Glomerular endothelial cell (primary cell): ENCODE measurements around the gene PAX2. TPM values are rescaled to one million over a fixed set of nuclear protein-coding genes. Genes with fewer than 3 reads are reported as not detected.

Source experiments
- DNase-seq: peaks from one replicate; pipeline ENCODE4 v3.0.0-alpha.2; 2011; ENCODE audit warnings: low read depth, low spot score; ENCODE audit errors: extremely low read depth
- total RNA-seq: library from RNA; depleted of rRNA; stranded (reverse); fragments of >200 nt; gene quantifications from 2 replicates; pipeline ENCODE4 v1.2.3, GENCODE V29; 2015

The PAX2 gene
- total RNA-seq, 1 donor from 2014 or later = 3.9 TPM

DNA sequence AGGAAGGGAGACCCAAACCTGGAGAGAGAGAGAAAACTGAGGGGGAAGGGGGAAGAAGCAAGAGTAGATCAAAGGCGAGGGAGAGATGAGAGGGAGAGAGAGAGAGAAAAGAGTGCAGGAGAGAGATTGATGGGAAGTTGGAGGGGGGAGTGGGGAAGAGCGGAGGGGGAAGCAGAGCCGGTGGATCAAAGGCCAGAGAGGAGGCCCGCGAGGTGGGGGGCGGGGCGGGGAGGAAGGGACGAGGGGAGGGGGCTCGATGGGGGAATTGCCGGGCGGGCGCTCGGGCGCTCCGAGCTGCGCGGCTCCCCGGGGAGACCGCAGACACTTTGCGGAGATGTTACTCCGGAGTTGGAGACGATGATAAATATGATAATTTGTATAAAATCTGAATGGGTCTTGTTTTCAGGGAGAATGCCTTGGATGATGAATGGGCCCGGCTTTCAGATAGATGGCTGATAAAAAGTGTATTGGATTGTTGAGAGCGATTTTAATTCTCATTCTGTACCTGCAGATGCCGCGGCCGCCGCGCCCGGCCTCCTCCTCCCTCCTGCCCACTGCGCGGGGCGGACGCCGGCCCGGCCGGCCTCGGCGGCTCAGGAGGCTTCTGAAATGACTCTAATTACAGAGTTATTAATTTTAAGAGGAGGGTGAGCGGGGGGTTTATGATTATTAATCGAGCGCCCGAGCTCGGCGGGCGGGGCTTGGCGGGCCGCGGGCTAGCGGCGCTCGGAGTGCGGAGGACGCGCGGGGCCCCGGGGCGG is 21.4 kb upstream of the PAX2 start:
- DNase-seq = no peak

DNA sequence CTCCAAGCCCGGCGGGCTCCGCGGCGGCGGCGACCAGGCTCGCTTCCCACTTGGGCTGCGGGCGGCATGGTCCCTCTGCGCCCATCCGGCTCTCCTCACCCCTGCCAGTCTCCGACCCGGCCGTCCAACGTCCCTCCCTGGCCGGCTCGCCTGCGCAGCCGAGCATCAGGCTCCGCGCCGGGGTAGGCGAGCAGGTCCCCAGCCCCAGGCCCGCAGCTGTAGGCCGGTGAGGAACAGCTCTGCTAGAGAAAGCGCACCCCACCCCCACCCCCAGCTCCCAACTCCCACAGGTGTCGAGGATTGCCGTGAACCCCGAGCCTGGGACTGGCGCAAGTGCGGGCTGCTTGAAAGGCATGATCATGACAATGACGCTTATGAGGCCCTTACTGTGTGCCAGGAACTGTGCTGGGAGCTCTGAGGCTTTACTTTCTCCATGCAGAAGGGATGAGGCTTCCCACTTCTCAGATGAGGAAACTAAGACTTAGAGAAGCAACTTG is 20.8 kb upstream of the PAX2 start:
- DNase-seq = no peak

DNA sequence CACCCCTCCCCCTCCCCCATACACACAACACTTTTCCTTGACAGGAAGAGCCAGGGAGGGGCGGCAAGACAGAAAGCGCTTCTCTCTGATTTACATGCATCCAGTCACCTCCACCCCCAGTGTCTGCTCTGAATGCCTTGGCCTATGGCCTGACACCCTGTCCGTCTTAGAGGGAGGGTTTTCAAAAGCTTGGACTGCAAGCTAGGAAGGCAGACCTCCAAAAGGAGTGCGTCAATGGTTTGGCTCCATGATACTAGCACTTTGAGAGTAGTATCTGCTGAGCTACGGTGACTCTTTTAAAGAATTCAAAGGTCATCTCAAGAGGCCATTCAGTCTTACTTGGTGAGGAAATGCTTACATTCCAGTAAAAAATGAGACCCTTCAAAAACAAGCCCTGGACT is 20.3 kb upstream of the PAX2 start:
- DNase-seq = no peak

DNA sequence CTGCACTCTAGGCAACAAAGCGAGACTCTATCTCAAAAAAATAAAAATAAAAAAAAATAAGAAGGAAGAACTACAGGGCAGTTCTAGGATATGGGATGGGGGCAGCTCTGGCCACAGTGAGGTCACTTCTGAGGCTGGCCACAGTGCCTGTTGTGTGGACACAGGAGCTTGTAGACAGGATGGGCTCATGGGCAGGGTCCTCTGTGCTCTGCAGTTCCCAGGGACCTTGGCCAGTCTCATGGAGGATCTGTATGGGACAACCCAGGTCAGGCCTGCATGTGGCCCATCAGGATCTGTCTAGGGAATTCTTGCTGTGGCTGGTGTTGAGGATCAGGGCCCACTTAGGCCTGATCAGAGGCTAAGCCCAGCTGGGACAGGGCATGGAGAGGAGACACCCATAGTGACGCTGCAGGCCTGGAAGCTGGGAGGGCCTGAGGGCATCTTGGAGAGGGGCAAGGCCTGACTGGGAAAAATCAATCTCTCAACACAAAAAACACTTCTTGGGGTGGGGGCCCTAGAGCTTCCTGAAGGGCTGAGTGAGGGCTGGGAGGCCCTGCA is 19.4 kb upstream of the PAX2 start:
- DNase-seq = no peak

DNA sequence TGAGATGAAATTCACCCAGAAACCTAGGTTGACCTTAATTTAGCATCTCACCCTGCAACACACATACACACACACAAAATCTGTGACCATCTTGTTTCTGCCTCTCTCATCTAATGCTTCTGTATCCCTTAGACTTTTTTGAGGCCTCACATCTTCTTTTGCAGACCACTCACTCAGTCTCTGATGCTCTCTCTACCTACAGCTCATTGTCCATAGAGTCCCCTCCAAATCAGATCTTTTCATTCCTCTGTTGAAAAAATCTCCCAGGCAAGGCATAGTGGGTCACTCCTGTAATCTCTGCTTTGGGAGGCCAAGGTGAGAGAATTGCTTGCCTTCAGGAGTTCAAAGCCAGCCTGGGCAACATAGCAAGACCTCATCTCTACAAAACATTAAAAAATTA is 17.6 kb upstream of the PAX2 start:
- no peak for DNase-seq

DNA sequence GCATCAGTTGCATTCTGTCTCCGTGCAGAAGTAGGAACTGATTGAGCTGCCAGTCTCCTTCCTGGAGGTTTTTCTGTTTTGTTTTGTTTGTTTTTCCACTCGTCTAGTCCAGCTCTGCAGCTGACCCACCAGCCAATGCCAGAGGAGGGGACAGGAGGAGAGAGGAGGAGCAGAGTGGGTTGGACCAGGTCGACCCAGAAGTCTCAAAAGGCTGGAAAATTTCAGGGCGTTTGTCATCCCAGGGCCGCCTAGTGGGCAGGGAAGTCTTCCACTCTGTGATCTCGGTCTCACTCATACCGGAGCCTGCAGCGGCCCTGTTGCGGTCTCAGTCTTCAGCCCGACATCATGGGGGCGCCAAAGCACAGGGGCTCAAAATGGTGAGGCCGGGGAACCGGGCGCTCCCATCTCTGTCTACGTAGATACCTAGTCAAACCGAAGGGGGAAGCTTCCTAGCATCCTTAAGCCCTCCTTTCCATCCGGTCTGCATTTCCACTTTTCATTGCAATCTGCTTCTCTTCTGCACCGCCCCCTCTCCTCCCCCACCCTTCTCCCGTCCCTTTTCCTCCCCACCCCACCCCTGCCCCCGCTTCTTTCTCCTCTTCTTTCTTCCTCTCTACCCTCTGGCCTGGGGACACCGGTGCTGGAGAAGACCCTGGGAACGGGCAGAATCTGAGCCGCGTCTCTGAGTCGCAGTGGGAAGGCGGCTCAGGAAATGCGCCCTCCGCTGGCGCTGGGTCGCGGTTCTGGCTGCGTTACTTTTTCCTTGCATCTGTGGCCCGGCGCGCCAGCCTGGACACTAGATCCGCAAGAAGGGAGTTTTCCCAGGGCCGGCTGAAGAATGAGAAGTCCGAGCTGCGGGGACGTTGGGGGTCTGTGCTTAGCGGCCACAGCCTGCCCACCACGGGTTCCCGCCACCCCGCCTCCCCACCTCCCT is 16.2 kb upstream of the PAX2 start:
- no peak for DNase-seq

DNA sequence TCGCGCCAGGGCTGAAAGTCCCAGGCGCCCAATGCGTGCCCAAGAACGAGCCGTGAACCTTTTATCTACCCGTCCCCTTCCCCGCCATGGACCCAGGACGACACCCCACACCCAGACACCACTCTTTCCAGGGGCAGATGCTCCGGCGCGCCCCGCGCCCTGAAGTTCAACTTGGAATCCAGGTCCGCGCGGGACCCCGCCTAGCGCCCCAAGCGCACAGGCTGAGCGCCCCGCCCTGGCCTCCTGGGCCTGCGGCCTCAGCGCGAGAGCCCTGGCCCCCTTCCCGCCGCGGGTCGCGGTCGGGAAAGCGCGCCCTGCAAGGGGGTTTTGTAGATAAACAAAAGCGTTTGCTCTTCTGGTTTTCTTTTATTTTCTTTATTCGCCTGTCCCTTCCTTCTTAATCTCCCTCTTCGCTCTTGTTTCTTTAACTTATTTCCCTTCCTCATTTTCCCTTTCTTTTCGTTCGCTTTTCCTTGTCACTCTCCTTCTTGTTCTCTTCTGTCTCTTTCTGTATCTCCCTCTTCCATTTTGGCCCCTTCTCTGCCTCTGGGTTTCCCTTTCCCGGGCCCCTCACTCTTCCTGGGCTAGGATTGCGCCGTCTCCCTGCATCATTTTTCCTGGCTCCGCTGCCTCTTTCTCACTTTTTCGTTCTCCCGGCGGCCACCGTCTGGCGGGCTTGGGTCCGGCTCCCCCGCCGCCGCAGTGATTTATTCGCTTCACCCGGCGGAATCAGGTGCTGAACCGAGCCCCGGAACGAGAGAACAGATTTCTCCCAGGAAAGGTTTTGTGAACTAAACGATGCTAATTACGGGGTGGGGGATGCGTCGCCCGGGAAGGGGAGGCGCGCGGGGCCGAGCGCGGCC is 15.3 kb upstream of the PAX2 start:
- DNase-seq = no peak

DNA sequence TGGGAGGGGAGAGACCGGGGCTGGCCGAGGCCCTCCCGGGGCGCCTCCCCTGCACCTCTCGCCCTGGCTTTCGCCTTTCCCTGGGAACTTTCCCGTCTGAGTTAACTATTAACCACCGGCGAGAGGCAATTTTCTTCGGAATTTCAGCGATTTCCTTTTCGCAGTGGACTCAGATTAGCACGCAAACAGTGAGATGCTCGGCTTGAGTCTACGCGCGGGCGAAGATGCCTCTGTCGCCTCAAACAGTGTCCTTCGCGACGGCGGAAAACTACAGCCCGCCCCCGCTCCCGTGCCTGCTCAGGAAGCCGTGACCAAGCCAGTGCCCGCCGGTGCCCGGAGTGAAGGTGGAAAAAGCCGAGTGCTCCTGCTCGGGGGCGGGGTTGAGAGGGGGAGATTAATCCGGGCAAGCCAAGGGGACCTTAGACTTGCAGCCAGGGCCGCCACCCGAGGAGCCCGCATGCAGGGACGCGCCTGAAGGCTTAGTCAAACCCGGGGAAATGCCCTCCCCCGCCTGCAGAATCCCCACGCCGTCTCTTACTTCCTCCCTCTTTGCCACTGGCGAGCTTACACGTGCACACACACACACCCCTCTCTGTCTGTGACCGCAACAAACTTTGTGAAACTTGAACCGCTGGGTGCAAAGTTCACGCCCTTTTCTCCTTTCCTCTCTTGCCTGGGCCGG is 14.5 kb upstream of the PAX2 start:
- DNase-seq = no peak

DNA sequence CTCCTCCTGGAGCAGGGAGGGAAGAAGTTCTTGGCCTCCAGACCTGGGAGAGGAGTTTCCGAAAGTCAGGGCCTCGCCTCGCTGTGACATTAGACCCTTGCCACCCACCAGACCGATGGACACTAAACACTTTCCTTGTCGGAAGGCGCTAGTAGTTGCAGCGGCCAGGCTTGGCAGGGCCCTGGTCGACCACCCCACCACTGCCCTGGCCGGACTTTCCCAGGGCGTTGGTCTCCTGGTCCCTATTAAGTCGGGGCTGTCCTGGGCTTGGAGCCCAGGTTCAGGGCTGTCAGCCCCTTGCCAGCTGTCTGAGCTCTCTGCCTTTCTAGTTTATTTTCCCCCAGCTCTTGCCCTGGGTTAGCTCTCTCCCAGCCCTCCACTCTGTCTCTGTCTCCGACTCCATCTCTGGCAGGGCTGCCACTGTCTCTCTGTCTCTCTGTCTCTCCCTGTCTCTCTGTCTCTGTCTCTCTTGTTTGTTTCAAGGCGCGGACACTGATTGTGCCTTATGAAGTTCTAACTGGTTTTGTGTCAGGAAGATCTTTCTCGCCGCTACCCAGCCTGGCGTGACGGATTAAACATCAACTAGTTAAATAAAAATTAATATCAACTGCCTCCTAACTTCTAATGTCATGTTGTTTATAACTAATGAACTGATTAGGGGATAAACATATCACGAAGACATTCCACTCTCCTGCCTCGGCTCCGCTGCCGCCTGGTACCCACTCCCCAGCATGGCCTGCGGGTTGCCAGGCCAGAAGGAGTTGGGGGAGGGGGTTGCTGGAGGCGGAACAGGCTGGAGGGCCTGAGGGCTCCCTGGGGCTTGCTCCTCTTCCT is 13.8 kb upstream of the PAX2 start:
- no peak for DNase-seq

DNA sequence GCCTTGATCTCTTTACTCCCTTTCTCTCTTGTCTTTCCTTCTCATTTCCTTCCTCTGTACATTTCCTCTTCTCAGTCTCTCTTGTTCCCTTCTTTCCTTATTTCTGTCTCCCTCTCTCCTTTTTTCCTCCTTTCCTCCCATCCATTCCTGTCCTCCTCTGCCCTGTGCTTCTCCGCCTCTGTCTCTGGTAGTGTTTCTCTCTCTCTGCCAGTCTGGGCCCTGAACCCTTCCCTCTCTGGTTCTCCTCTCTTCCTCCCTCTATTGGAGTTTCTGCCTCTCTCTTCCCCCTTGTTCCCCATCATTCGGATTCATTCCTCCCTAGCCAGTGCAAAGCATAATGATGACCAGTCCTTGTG is 13.2 kb upstream of the PAX2 start:
- no peak for DNase-seq

DNA sequence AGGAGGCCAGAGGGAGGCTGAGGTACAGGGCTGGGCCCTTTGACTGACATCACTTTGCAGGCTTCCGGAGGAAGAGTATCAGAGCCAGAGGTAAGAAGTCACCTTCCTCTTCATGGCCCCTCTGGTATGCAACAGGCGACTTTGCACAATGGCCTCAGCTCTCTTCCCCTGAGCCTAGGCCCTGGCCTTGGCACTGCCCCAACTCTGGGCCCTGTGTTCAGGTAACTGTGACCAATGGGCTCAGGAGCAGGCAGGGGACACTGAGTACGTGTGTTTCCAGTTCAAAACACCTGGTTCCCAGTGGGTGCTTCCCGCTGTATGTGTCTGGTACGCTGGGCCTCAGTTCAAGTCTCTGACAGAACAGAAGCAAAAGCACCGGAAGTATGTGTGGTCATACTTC is 12.1 kb upstream of the PAX2 start:
- DNase-seq = no peak

DNA sequence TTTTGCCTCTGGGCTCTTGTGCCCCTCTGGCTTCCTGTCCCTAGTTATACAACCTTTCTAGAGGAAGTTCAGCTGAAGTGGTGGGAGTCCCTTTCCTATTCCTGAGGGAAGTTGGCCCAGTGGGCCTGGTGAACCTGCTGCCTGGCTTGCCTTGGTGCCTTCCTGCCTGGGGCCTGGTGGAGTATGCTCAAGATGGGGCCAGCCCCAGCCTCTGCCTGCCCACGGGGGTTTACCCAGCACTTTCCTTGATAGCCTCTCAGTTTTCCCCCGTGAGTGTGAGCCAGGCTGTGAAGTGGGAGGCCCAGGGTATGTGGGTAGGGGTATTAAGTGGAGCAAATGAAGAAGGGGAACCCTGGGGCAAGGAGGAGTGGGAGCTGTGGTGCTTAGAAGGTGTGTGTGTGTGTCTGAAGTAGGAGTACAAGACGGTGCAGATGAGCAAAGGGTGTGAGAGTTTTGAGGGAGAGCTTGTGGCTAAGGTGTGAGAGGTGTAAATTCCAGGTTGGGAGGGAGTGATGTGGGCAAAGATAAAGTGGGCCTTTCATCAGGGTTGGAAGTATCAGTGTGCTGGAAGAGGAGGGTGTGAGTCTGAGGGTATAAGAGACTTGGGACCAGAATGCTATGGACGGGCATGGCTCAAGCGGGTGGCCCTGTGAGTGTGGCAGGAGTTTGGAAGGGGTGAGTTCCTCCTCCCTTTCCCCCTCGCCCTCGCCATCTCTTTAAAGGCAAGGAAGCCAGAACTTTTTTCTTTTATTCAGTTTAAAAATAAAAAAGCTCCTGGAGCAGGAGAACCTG is 10.9 kb upstream of the PAX2 start:
- DNase-seq = no peak

DNA sequence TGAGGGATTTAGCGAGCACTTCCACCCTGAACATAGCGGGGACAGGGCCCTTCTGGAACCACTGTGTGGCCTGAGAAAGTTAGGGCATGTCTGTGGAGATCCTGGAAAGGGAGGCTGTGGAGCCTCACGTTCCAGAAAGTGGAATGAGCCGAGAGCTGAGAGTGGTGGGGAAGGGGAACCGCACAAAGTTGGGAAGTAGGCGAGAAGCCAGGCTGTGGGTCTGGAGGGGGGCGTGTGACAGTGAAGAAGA is 10.4 kb upstream of the PAX2 start:
- no peak for DNase-seq

DNA sequence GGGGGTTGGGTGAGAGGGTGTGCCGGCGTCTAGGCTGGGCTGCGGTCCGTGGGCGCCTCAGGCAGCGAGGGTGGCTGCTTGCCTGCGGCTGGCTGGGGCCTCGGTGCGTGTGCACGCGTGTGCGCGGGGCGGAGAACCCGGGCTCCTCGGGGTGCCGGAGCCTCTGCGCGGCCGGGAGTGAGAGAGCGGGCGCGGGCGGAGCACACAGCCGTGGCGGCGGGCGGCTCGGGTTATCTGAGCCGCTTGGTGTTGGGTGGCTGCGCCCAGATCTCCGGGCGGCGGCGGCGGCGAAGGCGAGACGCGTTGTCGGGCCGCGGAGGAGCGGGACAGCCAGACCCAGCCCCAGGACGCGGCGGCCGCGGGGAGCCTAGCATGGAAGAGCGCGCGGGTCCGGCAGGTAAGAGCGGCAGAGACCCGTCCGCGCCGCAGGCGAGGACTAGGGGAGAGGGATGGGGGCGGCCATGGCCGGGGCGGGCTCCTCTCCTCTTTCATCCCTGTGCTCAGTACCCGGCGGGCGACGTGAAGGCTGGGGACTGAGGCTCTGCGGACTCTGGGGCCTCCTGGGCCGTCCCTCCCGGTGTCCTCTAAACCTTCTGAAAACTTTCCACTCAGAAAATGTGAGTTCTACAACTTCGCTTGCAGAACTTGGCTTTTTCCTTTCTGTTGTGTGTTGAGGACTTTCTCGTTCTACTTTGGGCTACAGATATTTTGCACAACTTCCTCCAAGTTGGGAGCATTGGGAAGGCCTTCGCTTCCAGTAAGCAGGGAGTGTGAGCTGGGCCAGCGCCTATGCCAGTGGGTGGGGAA is 9.8 kb upstream of the PAX2 start:
- no peak for DNase-seq

DNA sequence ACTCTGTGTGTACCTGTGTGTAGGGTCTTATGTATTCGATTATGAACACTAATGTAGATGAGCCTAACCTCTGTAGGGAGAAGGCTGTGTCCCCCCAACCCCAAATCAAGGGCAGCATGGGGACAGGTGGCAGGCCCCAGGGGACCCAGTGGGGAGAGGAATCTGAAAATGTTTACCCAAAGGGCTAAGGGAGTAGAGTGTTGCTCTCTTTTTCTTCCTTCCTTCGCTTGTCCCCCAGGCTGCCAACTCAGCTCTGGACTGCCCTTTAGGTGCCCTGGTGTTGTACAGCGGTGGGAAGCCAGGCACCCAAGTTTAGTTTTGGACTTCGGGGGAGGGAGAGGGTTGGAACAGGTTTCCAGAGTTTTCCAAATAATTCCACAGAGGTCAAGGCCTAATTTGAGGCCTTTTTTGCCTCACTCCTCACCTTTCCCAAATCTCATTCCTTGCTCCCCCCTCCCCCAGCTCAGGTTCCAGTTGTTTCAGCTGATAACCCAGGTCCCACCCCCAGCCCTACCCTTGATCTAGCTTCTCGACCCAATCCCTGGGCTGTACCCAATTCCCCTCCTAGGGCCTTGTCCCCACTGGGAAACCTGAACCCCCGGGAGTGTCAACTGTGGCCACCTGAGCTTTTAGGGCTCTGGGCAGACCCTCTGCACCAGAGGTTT is 9.1 kb upstream of the PAX2 start:
- DNase-seq = no peak

DNA sequence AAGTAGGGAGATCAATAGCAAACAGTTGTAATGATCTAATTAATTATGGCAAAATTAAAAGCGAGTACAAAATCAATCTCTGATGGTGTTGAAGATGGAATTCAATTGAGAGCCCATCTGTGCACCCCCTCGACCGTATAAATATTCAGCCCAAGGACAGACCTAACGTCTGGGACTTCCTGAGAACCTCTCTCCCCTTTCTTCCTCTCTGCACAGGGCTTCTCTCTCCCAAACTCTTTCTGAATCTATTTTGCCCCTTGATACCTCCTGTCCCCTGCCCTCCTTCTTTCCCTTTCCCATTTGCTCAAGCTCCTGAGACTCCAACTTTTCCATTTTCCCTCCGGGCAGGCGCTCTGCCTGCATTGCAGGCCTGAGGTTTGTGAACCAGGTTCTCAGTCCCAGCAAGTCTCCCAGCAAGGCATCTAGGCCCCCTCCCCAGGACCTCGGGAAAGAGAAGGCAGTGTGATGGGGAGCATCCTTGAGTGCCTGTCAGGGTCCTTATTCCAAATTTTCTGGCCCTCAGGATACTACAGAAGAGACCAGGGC is 8.5 kb upstream of the PAX2 start:
- no peak for DNase-seq
